ENCODE measurements around the gene OSBPL7. TPM values are rescaled to one million over a fixed set of nuclear protein-coding genes. Genes with fewer than 3 reads are reported as not detected.
A peak's percentile ranks its signal among the peaks of the same experiment; 100 is the strongest.

OSBPL7 gene
- total RNA-seq, 1 experiment from 2014 or later: 46.8 TPM

DNA sequence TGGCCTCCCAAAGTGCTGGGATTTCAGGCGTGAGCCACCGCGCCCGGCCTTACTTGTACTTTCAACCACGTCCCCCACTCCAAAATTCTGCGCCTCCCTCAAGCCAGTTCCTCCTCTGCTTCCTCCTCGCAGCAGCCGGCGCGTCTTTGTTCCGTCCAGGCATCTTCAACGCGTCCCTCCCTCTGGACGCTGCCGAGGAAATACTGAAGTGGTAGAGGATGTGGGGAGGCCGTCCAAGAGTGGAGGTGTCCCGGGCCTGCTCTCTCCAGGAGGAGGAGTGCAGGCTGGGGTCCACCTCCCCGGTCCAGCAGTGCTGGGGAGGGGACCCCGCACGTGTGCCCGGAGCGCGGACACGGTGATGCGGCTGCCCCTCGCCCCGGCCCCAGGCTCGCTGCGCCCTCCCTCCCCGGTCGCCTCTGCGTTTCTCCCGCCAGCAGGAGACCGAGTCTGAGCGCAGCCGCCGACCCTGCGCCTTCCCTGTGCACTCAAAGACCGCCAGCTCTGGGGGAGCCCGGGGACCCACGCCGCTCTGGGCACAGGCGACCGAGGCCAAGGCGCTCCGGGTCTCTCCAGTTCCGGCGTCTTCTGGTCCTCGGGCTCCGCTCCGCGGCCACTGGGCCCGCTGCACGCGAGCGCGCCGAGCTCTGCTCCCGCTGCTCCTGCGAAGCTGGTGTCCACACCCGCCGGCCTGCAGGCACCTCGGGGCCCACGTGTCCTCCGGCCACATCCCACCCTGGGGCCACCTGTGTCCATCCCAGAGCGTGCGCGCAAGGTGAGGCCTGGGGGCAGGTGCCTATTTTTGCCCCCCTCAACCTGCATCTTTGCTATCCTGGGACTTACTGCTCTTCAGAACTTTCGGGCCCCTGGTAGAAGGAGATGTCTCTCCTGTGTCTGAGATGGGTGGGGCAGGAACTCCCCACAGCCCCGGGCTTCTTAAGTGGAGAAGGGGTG lies 31.7 kb downstream of the OSBPL7 start:
- peaks cover 17% of the 10 kb centered on the region for H3K4me1 Mint-ChIP-seq (ENCODE audit: low read depth, unreplicated experiment)
- ChIA-PET CTCF (interaction anchor here (0.5 to 1.6 kb wide), 17 partner anchors 8 to 230 kb away, joined by 3 to 18 read pairs (median 5); partner anchors contain the start of genes KPNB1, OSBPL7 and TBX21), POLR2A (interaction anchor here (0.6 to 1.0 kb wide), 2 partner anchors 32 to 41 kb away, joined by 3 read pairs; partner anchors contain the start of genes LRRC46 and MRPL10)
- no peaks in the 10 kb centered on the region for H3K9me3 Mint-ChIP-seq (ENCODE audit: unreplicated experiment)
- H3K27me3 Mint-ChIP-seq (ENCODE audit: insufficient read depth, unreplicated experiment): peaks cover 47% of the 10 kb centered on the region
- no peaks in the 10 kb centered on the region for H3K36me3 ChIP-seq (ENCODE audit: control insufficient read depth, insufficient read depth, low read length)
- H3K4me1 ChIP-seq: peaks cover 9% of the 10 kb centered on the region; the same call in 1 of the 2 replicates
- peaks cover 5% of the 10 kb centered on the region for H3K27me3 ChIP-seq (replicated peaks; ENCODE audit: control insufficient read depth, insufficient read depth, low read length)
- peaks cover 2% of the 10 kb centered on the region; the same call in 1 of the 2 replicates for H3K9me3 ChIP-seq
- intact Hi-C loops (cut with micrococcal nuclease; ENCODE audit: unreplicated experiment): loop anchor here (1.0 kb wide), 2 partner anchors 14 to 57 kb away; partner anchors contain the start of gene TBX21
- H3K27ac Mint-ChIP-seq (ENCODE audit: unreplicated experiment): no peak overlapping the region
- peak overlapping the region; percentile 70 for H3K4me3 Mint-ChIP-seq (ENCODE audit: unreplicated experiment)
- TF ChIP-seq, protein P1, sequence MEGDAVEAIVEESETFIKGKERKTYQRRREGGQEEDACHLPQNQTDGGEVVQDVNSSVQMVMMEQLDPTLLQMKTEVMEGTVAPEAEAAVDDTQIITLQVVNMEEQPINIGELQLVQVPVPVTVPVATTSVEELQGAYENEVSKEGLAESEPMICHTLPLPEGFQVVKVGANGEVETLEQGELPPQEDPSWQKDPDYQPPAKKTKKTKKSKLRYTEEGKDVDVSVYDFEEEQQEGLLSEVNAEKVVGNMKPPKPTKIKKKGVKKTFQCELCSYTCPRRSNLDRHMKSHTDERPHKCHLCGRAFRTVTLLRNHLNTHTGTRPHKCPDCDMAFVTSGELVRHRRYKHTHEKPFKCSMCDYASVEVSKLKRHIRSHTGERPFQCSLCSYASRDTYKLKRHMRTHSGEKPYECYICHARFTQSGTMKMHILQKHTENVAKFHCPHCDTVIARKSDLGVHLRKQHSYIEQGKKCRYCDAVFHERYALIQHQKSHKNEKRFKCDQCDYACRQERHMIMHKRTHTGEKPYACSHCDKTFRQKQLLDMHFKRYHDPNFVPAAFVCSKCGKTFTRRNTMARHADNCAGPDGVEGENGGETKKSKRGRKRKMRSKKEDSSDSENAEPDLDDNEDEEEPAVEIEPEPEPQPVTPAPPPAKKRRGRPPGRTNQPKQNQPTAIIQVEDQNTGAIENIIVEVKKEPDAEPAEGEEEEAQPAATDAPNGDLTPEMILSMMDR (IDR thresholded peaks at IDR 0.05; ENCODE audit: insufficient read depth in 1 of 2, low read depth in 1 of 2, low read length in 1 of 2, severe bottlenecking in 1 of 2, unreplicated experiment in 1 of 2): peak; percentile 76 to 90
- H3K4me3 ChIP-seq (ENCODE audit: low read depth, low read length): peak overlapping the region; percentile 39
- DNase-seq: peak; percentile 83 to 88
- no TSS peak for BruUV-seq (replicated peaks)
- no peaks in the 10 kb centered on the region for H3K36me3 Mint-ChIP-seq (ENCODE audit: insufficient read depth, unreplicated experiment)

DNA sequence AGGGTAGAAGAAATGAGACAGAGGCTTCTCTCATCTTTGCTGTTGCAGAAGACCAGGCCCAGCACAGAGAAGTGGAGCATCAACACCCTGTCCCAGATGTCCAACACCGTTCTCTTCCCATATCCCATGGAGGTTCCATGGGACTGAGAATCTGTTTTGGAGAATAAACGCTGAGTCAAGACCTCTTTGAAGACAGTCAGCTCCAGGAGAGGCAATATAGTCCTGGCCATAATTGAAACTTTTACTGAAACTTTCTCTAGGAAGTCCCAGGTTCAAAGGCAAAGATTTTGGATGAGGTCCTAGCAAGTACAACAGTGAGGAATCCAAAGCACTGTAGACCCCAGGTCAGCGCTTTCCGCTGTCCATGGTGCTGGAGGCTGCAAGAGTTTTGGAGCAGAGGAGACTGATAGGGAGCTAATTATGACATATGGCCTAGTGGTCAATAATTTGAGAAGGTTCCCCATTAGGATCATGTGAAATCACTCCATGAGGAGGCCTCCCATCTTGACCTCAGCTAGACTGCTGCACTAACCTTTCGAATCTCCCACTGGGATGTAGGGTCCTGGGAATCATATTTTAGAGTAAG lies 36.0 kb downstream of the OSBPL7 start:
- peak; percentile 78 to 89 for DNase-seq
- H3K36me3 ChIP-seq (ENCODE audit: control insufficient read depth, insufficient read depth, low read length): no peaks in the 10 kb centered on the region
- POLR2A ChIA-PET: no interaction called here
- intact Hi-C loops (cut with micrococcal nuclease; ENCODE audit: unreplicated experiment): no loop called here
- Mint-ChIP-seq H3K36me3 (ENCODE audit: insufficient read depth, unreplicated experiment) (no peaks in the 10 kb centered on the region), H3K4me3 (ENCODE audit: unreplicated experiment) (no peak overlapping the region), H3K9me3 (ENCODE audit: unreplicated experiment) (no peaks in the 10 kb centered on the region), H3K27me3 (ENCODE audit: insufficient read depth, unreplicated experiment) (peaks cover 38% of the 10 kb centered on the region), H3K4me1 (ENCODE audit: low read depth, unreplicated experiment) (peaks cover 13% of the 10 kb centered on the region), H3K27ac (ENCODE audit: unreplicated experiment) (no peak overlapping the region)
- peaks cover 1% of the 10 kb centered on the region; the same call in 1 of the 2 replicates for H3K27me3 ChIP-seq (replicated peaks; ENCODE audit: control insufficient read depth, insufficient read depth, low read length)
- TF ChIP-seq, protein P1 (IDR thresholded peaks at IDR 0.05; ENCODE audit: insufficient read depth in 1 of 2, low read depth in 1 of 2, low read length in 1 of 2, severe bottlenecking in 1 of 2, unreplicated experiment in 1 of 2): no peak
- H3K4me1 ChIP-seq: peaks cover 9% of the 10 kb centered on the region; the same call in 1 of the 2 replicates
- BruUV-seq (replicated peaks): no TSS peak
- H3K4me3 ChIP-seq (ENCODE audit: low read depth, low read length): no peak overlapping the region
- CTCF ChIA-PET: interaction anchor here (0.8 to 1.3 kb wide), 4 partner anchors 17 to 45 kb away, joined by 3 to 5 read pairs (median 4); partner anchors contain the start of genes LRRC46 and MRPL10
- H3K9me3 ChIP-seq: peaks cover 2% of the 10 kb centered on the region; the same call in 1 of the 2 replicates

GRCh38 chr17:47781397-47781796 lies 40.2 kb downstream of the OSBPL7 start:
- Mint-ChIP-seq H3K27ac (ENCODE audit: unreplicated experiment) (no peak overlapping the region), H3K27me3 (ENCODE audit: insufficient read depth, unreplicated experiment) (peaks cover 24% of the 10 kb centered on the region), H3K4me3 (ENCODE audit: unreplicated experiment) (no peak overlapping the region), H3K36me3 (ENCODE audit: insufficient read depth, unreplicated experiment) (no peaks in the 10 kb centered on the region), H3K4me1 (ENCODE audit: low read depth, unreplicated experiment) (no peaks in the 10 kb centered on the region), H3K9me3 (ENCODE audit: unreplicated experiment) (no peaks in the 10 kb centered on the region)
- ChIA-PET POLR2A (no interaction called here), CTCF (interaction anchor here (1.0 to 1.2 kb wide), 2 partner anchors 9 to 17 kb away, joined by 3 to 5 read pairs; no protein-coding TSS in a partner anchor)
- Histone ChIP-seq H3K27me3 (replicated peaks; ENCODE audit: control insufficient read depth, insufficient read depth, low read length) (no peaks in the 10 kb centered on the region), H3K4me1 (no peaks in the 10 kb centered on the region), H3K9me3 (no peaks in the 10 kb centered on the region), H3K4me3 (ENCODE audit: low read depth, low read length) (no peak overlapping the region), H3K36me3 (ENCODE audit: control insufficient read depth, insufficient read depth, low read length) (no peaks in the 10 kb centered on the region)
- TF ChIP-seq, protein P1 (IDR thresholded peaks at IDR 0.05; ENCODE audit: insufficient read depth in 1 of 2, low read depth in 1 of 2, low read length in 1 of 2, severe bottlenecking in 1 of 2, unreplicated experiment in 1 of 2): no peak
- intact Hi-C loops (cut with micrococcal nuclease; ENCODE audit: unreplicated experiment): no loop called here
- DNase-seq: peak in 1 of 2 experiments; percentile 31
- no TSS peak for BruUV-seq (replicated peaks)
